T-helper 1 cell treated with Interleukin-12 subunit alpha and Interleukin-12 subunit beta and Interleukin-4 antibody, amounts not matched to agents 30 ng/mL and 1 ng/mL, for 36 hours (primary cell): ENCODE measurements around the gene CBY3. TPM values are rescaled to one million over a fixed set of nuclear protein-coding genes. Genes with fewer than 3 reads are reported as not detected.

Experiments
- total RNA-seq: library from RNA; stranded (reverse); gene quantifications from 2 replicates; pipeline ENCODE4 v1.2.3, GENCODE V29; 2022

CBY3 gene
- total RNA-seq, 1 donor from 2014 or later, result not detected

Other genes with a start within 250 kb of the CBY3 start
- 43.4 and 47.5 TPM in 2 replicates for gene RUFY1, start 130.5 kb downstream of the CBY3 start, total RNA-seq
- gene HNRNPH1, start 57.4 kb downstream of the CBY3 start, total RNA-seq, result 957 and 968 TPM in 2 replicates
- 485 and 502 TPM in 2 replicates for gene CANX, start 17.9 kb upstream of the CBY3 start, total RNA-seq
- gene MAML1, start 51.8 kb upstream of the CBY3 start, total RNA-seq, result 37.0 and 43.2 TPM in 2 replicates
- 1.7 and 2.4 TPM in 2 replicates for gene LTC4S, start 113.0 kb upstream of the CBY3 start, total RNA-seq
- 99.8 and 100 TPM in 2 replicates for gene MGAT4B, start 125.8 kb upstream of the CBY3 start, total RNA-seq
- gene SQSTM1, start 139.9 kb upstream of the CBY3 start, total RNA-seq, result 254 and 274 TPM in 2 replicates
- 19.5 and 23.6 TPM in 2 replicates for gene MRNIP, start 177.8 kb upstream of the CBY3 start, total RNA-seq
- gene TBC1D9B, start 226.9 kb upstream of the CBY3 start, total RNA-seq, result 104 and 117 TPM in 2 replicates